KMS-11 (cell line): ENCODE results near the gene MUC2.

Experiments
- H2AFZ ChIP-seq: fragments of 200-600 bp; sonication (generic); 2 replicates; pipeline ENCODE4 v1.6.1; 2016; ENCODE audit warnings: antibody characterized with exemption, mixed run types, low read depth
- H3K27ac ChIP-seq: fragments of 200-600 bp; sonication (generic); 2 replicates; pipeline ENCODE4 v1.6.1; 2016; ENCODE audit warnings: mild to moderate bottlenecking, mixed run types
- H3K27me3 ChIP-seq: fragments of 200-600 bp; sonication (generic); 2 replicates; pipeline ENCODE4 v1.6.1; 2017; ENCODE audit warnings: mild to moderate bottlenecking, low read depth, mixed run types, moderate library complexity; ENCODE audit not compliant: insufficient read depth
- H3K36me3 ChIP-seq: fragments of 200-600 bp; sonication (generic); 2 replicates; pipeline ENCODE4 v1.6.1; 2017; ENCODE audit warnings: mild to moderate bottlenecking, mixed run types; ENCODE audit not compliant: insufficient read depth
- H3K4me1 ChIP-seq: fragments of 200-600 bp; sonication (generic); 2 replicates; pipeline ENCODE4 v1.6.1; 2016; ENCODE audit warnings: mild to moderate bottlenecking, low read depth, mixed run types; ENCODE audit not compliant: poor library complexity, severe bottlenecking
- H3K4me2 ChIP-seq: fragments of 200-600 bp; sonication (generic); 2 replicates; pipeline ENCODE4 v1.7.0; 2016; ENCODE audit warnings: mild to moderate bottlenecking, mixed run types
- H3K4me3 ChIP-seq: fragments of 200-600 bp; sonication (generic); IDR thresholded peaks from 2 replicates; pipeline ENCODE4 v1.6.1; 2017; ENCODE audit warnings: low read depth, low read length, mixed read lengths; ENCODE audit not compliant: insufficient read depth
- H3K79me2 ChIP-seq: fragments of 200-600 bp; sonication (generic); 2 replicates; pipeline ENCODE4 v1.6.1; 2016; ENCODE audit warnings: low read depth, mixed run types; ENCODE audit not compliant: insufficient read depth
- H3K9ac ChIP-seq: fragments of 200-600 bp; sonication (generic); 2 replicates; pipeline ENCODE4 v1.6.1; 2016; ENCODE audit warnings: mild to moderate bottlenecking, mixed run types
- H4K20me1 ChIP-seq: fragments of 200-600 bp; sonication (generic); 2 replicates; pipeline ENCODE4 v1.6.1; 2016; ENCODE audit warnings: mild to moderate bottlenecking, mixed run types; ENCODE audit not compliant: insufficient read depth
- TF ChIP-seq, protein P1 (sequence below): fragments of 200-600 bp; sonication (generic); conservative IDR thresholded peaks from 2 replicates; pipeline ENCODE4 v1.6.1; 2017; ENCODE audit warnings: low read depth, mild to moderate bottlenecking, antibody characterized with exemption, low read length, moderate library complexity, mixed read lengths

Gene MUC2

GRCh38 chr11:1051356-1052132 is 23.1 kb upstream of the MUC2 start:
- Histone ChIP-seq H4K20me1 (no peaks in the 10 kb centered on the region), H3K4me1 (no peaks in the 10 kb centered on the region), H3K9ac (no peak overlapping the region), H3K27me3 (peaks cover 92% of the 10 kb centered on the region), H3K79me2 (no peaks in the 10 kb centered on the region), H3K4me3 (no peak overlapping the region), H3K36me3 (no peaks in the 10 kb centered on the region), H3K27ac (no peak overlapping the region), H2AFZ (no peak overlapping the region), H3K4me2 (no peak overlapping the region)
- TF ChIP-seq, protein P1, sequence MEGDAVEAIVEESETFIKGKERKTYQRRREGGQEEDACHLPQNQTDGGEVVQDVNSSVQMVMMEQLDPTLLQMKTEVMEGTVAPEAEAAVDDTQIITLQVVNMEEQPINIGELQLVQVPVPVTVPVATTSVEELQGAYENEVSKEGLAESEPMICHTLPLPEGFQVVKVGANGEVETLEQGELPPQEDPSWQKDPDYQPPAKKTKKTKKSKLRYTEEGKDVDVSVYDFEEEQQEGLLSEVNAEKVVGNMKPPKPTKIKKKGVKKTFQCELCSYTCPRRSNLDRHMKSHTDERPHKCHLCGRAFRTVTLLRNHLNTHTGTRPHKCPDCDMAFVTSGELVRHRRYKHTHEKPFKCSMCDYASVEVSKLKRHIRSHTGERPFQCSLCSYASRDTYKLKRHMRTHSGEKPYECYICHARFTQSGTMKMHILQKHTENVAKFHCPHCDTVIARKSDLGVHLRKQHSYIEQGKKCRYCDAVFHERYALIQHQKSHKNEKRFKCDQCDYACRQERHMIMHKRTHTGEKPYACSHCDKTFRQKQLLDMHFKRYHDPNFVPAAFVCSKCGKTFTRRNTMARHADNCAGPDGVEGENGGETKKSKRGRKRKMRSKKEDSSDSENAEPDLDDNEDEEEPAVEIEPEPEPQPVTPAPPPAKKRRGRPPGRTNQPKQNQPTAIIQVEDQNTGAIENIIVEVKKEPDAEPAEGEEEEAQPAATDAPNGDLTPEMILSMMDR: no peak; the same call in 1 of the 2 replicates

- Histone ChIP-seq H3K4me1 (no peaks in the 10 kb centered on the region), H3K9ac (no peak overlapping the region), H3K4me3 (no peak overlapping the region), H3K4me2 (no peak overlapping the region), H3K27me3 (peaks cover 92% of the 10 kb centered on the region), H4K20me1 (no peaks in the 10 kb centered on the region), H3K79me2 (no peaks in the 10 kb centered on the region), H2AFZ (no peak overlapping the region), H3K36me3 (no peaks in the 10 kb centered on the region), H3K27ac (no peak overlapping the region)
- TF ChIP-seq, protein P1: no peak
Observed at GRCh38 chr11:1052133-1053011, 22.3 kb upstream of the MUC2 start.

DNA sequence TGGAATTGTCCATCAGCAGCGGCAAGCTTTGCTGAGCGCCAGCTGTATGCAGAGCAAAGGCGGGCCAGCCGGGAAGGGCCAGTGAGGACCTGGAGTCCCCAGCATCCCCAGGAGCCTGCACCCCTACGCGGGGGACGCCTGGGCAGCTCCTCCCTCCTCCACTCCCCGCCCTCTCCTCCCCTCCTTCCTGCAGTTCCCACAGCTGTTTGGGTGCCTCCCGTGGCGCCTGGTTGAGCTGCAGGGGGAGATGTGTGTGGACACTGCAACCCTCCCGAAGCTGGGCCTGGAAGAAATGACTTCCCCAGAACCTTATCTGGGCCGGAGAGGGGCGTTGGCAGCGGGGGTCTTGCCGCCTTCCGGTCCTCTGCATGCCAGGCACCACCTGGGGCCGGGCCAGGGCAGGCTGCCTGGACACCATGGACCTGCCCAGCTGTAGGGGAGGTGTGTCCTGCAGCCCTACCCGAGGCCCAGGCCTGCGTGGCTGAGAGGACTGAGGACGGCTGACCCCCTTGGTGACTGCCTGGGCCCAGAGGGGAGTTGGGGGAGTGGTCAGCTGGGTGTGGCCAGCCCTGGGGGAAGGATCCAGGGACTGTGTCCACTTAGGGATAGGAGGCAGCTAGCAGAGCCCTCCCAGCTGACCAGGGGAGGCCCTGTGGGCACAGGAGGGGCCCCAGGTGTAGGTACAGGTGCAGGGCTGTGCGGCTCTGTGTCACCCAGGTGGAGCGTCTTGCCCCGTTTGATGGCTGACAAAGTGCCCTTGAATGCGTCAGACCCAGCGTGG is 21.4 kb upstream of the MUC2 start:
- H3K27me3 ChIP-seq: peaks cover 92% of the 10 kb centered on the region
- H3K79me2 ChIP-seq: no peaks in the 10 kb centered on the region
- no peak overlapping the region for H2AFZ ChIP-seq
- H3K4me2 ChIP-seq: no peak overlapping the region
- no peak overlapping the region for H3K9ac ChIP-seq
- no peaks in the 10 kb centered on the region for H3K36me3 ChIP-seq
- TF ChIP-seq, protein P1: no peak
- no peaks in the 10 kb centered on the region for H3K4me1 ChIP-seq
- H4K20me1 ChIP-seq: no peaks in the 10 kb centered on the region
- no peak overlapping the region for H3K4me3 ChIP-seq
- H3K27ac ChIP-seq: no peak overlapping the region

GRCh38 chr11:1054143-1055108 is 20.2 kb upstream of the MUC2 start:
- Histone ChIP-seq H3K4me1 (no peaks in the 10 kb centered on the region), H3K36me3 (no peaks in the 10 kb centered on the region), H3K79me2 (no peaks in the 10 kb centered on the region), H4K20me1 (no peaks in the 10 kb centered on the region), H3K27me3 (peaks cover 92% of the 10 kb centered on the region), H3K4me2 (no peak overlapping the region), H2AFZ (no peak overlapping the region), H3K4me3 (no peak overlapping the region), H3K27ac (no peak overlapping the region), H3K9ac (no peak overlapping the region)
- TF ChIP-seq, protein P1: no peak
